HG03095 (cell line): Measurements from ENCODE around the gene S100A12.
"Not testable (repeated sequence)": the region's sequence is repeated elsewhere in the genome, so short reads cannot be mapped to it uniquely, and the experiment has no call there.

ENCODE experiments used
- ATAC-seq: cut with Tn5 transposase; IDR thresholded peaks from one replicate; pipeline ENCODE4 v1.9.1; 2021; ENCODE audit warnings: moderate library complexity; ENCODE audit not compliant: unreplicated experiment

The S100A12 gene

GRCh38 chr1:153375511-153375910 is at the start of gene S100A12:
Gene S100A12, minus strand, starts transcription at chr1:153375621. Its CDS starts 1,029 bp downstream, at chr1:153374592.
- no peak for ATAC-seq

DNA sequence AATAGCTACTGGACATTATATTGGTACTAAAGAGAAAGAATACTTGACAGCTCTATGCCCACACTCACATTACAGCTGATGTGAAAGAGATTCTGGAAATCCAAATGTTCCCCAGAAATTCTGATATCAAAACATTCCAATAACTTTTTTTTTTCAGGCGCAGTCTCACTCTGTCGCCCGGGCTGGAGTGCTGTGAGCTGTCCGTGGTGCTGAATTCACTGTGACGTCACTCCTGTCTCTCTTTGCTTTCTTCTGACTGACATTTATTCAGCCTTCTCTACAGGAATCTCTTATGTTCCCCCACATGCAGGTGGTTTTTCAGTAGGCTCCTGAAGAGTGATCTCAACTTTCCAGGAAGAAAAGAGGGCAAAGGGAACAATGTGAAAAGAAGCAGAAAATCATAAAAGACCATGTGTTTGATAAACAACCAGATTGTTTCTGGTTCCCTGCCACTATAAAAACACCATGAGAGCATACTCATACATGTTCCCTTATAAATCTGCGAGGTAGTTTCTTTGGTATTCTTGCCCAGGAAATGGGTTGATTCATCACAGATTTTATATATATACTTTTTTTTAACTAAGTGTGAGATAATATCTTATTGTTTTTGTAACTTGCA is 47.1 kb upstream of the S100A12 start:
- ATAC-seq = no peak

DNA sequence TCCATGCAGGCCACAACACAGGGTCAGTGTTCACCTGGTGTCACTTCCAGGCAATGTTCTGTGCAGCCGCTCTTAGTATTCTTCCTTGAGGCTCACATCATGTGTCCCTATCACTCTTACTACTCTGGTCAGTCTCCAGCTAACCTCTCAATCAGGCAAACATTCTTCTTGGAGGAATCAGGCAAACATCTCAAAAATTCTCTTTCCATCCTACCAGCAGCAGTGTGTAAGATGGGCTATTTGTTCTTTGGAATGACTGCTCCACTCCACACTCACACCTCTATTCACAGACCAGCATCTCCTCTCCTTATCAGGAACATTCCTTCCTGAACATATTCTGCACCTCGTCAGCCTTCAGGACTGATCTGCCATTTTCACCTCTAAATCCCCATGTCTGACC is 44.9 kb upstream of the S100A12 start:
- ATAC-seq = no peak

GRCh38 chr1:153419436-153419793 is 44.0 kb upstream of the S100A12 start:
- ATAC-seq = not testable (repeated sequence)

DNA sequence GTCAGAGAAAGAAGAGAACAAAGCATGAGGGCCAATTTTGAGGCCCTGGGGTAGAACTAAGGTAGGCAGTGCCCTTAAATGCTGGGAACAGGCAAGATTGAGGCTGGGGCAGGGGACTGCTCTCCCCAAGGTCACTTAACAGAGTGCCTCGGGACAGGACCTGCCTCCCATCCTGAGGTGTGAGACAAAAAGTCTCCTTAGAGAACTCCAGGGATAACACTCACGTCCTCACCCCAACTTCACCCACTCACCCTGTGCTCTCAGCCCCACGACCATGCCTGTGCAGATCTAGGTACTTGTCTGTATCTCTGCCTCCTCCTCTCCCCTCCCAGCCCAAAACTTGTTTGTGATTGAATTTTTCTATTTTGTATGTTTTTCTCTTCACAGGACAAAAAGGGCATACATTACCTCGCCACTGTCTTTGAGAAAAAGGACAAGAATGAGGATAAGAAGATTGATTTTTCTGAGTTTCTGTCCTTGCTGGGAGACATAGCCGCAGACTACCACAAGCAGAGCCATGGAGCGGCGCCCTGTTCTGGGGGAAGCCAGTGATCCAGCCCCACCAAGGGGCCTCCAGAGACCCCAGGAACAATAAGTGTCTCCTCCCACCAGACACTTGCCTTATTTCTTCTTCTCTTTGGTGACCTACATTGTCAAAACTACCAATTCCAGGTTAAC is 43.5 kb upstream of the S100A12 start:
- not testable (repeated sequence) for ATAC-seq

- ATAC-seq = no peak
Observed at GRCh38 chr1:153417136-153417888, 41.9 kb upstream of the S100A12 start.

GRCh38 chr1:153415850-153416570 is 40.6 kb upstream of the S100A12 start, which contains the start of gene S100A7A:
Gene S100A7A, plus strand, starts transcription at chr1:153416520. Its CDS starts 1,563 bp downstream, at chr1:153418083.
- no peak for ATAC-seq

DNA sequence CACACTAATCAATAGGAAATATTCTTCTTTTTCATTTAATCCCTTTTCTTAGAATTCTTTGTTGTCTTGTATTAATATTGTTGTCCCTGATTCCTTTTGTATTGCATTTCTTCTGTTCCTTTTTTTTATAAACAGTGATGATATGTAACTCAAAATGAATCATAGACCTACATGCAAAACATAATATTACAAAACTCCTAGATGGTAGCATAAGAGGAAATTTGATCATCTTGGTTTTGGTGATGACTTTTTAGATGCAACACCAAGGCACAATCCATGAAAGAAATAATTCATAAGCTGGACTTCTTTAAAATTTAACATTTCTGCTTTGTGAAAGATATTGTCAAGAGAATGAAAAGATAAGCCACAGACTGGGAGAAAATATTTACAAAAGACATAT is 38.5 kb upstream of the S100A12 start:
- not testable (repeated sequence) for ATAC-seq

- not testable (repeated sequence) for ATAC-seq
Observed at GRCh38 chr1:153407274-153407673, 31.9 kb upstream of the S100A12 start.

DNA sequence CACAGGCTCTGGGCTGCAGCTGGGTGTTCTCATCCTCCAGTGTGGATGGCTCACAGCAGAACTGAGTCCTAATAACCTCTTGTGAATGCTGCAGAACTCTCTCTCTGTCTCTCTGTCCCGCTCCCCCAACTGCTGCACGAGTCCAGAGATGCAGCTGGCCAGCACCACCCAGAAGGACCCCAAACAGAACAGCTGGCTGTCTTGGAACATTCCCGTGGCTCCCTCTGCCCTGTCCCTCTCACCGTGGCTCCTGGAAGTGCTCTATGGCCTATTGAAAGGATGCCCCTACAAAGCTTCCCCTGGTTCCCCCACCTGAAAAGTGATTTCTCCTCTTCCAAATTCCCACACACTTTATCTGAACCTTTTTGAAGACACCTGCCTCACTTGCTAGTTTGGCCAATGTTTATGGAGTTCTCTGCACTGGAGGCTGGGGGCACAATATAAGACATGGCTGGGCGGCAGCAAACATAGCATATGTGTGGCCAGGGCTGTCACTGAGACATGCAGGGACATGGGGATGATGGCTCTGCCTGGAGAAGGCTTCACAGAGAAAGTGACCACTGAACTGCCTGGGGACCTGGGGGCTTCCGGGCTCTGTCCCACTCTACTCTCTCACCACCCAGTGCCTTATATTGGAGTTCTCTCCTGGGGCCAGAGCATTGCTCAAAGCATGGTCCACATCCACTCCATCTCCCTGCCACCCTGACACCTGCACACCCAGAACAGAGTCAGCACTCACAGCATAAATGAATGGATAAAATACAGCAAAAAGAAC is 30.6 kb upstream of the S100A12 start:
- not testable (repeated sequence) for ATAC-seq

DNA sequence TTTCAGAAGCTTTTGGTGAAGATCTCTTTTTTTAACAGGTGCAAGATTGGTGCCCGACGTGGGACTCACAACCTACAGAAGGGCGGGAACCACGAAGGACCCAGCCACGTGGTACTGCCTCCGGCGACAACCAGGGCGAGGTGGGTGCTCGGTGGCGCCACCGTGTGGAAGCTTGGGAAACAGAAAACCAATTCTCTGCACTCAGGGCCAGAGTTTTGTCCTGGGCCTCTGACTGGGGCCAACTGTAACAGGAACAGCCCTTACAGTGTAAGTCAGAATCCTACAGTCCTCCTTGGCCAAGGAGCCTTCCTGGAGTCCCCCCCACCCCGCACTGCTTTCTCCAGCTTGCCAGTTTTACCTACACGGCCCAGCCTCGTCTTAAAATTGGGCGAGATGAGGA is 29.3 kb upstream of the S100A12 start:
- ATAC-seq = no peak

DNA sequence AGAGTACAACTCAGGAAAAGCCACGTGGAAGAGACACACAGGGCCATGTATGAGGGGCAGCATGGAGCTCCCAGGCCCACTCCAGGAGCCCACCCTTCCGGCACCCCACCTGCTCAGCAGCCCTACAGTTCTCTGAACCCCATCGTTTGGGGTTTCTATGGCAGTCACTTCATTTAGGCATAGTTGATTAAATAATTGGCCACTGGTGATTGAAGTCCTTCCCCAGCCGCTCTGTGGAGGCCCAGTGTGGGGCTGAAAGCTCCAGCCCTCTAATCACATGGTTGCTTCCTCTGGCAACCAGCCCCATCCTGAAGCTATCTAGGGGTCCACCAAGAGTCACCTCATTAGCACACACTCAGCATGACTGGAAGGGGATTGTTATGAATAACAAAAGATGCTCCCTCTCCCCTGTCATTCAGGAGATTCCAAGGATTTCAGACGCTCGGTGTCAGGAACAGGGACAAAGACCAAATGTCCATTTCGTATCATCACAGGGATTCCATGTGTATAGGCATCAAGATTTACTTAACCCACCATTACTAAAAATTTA is 28.7 kb upstream of the S100A12 start:
- ATAC-seq = no peak

DNA sequence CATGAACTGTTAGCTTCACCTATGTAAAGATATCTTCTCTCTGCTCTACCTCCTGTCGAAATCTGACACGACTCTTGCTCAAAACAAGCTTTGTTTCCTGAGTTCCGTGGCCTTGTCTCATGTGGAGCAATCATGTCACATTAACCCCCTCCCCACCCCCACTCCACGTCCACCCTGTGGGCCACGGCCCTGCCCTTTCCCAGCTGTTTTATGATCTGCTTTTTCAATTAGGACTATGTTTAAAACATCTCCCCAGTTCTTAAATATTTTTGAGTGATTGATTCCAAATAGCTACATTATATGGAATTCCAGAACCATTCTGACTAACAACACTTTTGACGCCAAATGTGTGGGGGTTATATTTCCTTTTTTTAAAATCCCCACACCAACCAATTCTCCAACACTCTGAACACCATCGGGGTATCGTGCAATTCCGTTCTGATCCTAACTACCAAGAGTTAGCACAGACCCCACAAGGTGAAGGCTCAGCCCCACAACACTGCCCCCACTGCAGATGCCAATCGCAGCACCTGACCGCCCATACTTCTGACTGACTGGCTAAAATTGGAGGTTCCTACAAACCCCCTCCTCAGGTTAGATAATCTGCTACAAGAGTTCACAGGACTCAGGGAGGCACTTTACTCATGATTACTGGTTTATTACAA is 28.1 kb upstream of the S100A12 start:
- no peak for ATAC-seq

GRCh38 chr1:153402226-153402625 is 26.8 kb upstream of the S100A12 start:
- ATAC-seq = no peak

GRCh38 chr1:153401461-153401860 is 26.0 kb upstream of the S100A12 start:
- ATAC-seq = no peak

DNA sequence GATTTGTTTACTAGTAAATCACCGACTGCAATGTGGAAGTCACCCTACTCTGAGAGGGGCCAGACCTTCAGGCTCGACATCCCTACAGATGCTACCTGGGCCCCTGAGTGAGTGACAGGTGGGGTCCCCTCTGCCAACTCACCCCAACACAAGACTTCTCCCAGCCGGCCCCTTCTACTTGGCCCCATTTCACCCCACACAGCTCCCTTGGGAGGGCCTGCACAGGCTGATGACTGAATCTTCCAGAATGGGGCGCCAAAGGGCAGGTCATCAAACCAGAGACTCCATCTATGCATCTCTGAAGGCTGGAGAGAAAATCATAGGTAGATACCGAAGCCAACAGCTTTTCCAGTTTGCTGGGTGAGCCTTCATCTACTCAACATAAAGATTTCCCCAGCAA is 24.8 kb upstream of the S100A12 start:
- no peak for ATAC-seq

GRCh38 chr1:153399401-153400055 is 24.1 kb upstream of the S100A12 start:
- ATAC-seq = no peak

GRCh38 chr1:153397924-153398651 is 22.7 kb upstream of the S100A12 start:
- ATAC-seq = no peak
